ENCODE measurements around the gene GRIK2. TPM values are rescaled to one million over a fixed set of nuclear protein-coding genes. Genes with fewer than 3 reads are reported as not detected.

Gene GRIK2
- total RNA-seq, 2 donors from 2014 or later, result 5.0 to 12.6 TPM

DNA sequence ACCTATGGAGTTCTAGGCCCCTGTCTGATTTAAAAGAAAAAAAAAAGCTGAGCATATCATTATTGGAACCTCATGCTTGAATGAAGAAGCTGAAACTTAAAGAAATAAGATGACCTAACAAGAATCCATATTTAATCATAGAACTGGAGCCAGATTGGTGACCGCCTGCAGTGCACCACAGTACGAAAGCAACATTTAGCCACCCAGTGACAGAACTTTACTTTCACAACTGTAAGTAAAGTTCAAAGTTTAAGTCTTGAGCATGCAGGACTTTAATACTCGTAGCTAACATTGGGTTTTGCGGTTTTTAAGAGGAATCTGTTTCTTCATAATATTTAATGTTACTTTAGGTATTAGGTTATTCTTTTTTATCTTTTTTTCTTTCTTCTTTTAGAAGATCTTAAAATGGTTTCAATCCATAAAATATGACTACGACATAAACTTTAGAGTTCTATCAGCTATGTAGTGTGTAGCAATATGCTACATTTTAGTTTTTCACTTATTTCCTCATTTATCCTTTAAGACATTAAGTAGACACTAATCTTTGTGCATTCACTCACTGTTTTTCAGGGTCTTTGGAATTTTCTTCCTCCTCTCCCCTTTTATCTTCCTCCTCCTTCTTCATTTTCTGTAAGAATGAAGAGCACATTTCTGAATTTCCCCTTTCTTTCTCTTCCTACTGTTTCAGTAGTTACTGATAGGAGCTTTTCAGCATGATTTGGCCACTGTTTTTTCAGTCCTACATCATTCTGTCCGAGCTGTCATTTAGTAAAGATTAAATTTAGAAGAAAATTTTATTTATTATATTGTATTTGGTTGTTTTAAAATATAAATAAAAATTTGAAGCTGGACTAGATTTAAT, 514.1 kb downstream of the GRIK2 start:
- ATAC-seq, result no peak
- no peak for DNase-seq
- intact Hi-C loops (cut with DNase I), result no loop called here

DNA sequence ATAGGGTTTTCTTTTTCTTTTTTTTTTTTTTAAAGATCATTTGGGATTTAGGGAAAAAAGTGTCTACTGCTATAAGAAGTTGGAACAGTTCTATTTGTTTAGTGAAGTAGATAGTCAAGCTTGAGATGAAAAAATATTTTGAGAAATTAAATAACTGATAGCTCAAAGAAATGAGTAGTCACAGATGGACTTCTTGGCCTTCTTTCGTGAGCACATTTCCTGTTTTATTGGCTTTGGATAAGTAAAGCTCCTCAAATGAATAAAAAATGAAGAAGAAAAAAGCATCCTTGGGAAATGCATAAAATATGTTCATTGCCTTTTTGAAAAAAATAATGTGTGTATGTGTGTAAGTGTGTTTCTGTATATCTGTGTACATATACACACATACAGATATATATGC, 515.9 kb downstream of the GRIK2 start:
- intact Hi-C loops (cut with DNase I), result no loop called here
- no peak for ATAC-seq

DNA sequence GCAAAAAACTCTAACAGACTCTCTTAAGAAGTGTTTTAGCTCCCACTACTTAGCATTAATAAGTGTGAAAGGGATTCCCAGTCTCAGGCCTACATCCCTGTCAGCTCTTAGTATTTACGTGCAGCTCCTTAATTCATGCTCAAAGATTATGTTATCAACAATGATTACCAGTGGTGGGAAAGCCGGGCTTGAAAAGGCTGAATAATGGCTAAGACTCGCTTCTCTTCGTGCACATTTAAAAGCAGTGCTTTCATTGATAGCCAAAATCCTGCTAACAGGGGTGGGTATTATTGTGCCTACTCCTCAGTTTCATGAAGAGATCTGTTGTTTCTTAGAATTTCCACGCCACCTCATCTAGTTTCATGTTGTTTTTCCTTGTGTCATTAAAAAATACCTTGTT, 518.8 kb downstream of the GRIK2 start:
- ATAC-seq, result no peak
- intact Hi-C loops (cut with DNase I), result no loop called here

More for the DNA sequence above, 515.9 kb downstream of the GRIK2 start:
- no peak for DNase-seq

DNA sequence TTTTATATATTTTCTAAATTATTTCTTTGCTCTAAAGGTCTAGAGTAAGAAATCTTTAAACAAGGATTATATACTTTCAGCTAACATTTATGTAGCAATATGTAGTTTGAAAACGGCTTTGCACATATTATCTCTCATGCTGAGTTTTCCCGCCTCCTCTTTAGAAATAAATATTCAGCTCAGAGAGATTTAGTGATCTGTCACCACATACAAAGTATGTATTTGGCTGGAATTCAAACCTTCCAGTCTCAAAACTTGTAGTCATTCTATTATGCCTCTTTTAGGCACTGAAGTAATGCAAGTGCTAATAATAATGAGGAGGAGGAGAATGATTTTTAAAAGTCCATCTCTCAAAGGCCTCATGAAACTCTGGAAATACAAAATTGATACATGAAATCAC, 525.0 kb downstream of the GRIK2 start:
- intact Hi-C loops (cut with DNase I), result no loop called here
- ATAC-seq (no peak), DNase-seq (no peak)

More for the DNA sequence above, 518.8 kb downstream of the GRIK2 start:
- no peak for DNase-seq

DNA sequence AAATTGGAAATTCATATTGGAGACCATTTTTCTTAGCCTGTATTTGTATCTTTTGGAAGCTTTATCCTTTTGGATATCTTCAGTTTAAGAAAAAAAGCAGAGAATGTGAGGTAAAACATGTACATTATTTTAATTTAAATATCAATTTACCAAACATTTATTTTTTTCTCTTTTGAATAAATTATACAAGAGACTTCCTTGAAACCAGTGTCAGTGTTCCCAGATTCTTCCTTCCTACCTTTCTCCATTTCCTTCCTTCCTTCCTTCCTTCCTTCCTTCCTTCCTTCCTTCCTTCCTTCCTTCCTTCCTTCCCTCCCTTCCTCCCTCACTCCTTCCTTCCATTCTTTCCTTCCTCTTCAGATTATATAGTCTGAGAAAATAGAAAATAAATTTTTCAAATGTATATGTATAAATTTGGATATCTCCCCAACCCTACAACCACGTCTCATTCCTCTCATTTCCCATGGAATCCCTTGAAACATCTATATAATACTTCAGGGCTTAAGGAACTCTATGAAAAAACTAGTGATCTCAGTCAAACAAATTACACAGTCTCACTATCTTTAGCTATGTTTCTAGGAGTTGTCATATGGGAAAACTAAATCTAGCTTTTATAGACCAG, 528.4 kb downstream of the GRIK2 start:
- ATAC-seq (no peak), DNase-seq (no peak)
- intact Hi-C loops (cut with DNase I), result no loop called here

DNA sequence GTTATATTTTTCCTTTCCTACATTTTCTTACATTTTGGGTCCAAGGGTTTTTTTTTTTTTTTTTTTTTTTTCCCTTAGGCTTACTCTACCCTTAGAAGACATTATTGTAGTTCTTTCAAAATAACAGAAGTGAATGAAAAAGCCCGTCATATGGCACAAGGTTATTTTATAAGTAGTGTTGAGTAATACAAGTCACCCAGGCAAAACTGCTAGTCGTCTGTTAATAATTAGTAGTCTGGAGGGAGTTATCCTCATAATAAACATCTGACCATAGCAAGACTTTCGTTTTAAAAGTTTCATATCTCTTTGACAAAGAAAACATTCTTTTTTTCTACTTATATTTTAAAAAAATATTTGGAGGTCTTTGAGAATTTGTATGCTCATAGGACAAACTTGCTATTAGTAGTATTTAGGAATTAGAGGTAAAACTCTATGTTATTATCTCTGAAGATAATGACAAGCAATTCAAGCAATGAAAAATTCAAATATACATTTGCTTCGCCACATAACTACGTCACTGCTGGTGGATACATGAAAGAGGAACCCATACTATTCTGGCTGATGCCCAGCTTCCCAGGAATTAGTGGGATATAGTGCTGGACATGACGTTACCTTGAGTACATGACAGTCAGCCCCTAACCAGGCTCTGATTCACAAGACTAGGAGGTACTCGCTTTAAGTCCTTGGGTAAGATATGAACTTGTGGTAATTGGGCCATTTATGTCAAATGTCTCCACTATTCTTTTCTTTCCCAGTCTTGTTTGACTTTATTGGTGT, 532.8 kb downstream of the GRIK2 start:
- ATAC-seq, result no peak
- DNase-seq, result no peak
- intact Hi-C loops (cut with DNase I), result no loop called here

DNA sequence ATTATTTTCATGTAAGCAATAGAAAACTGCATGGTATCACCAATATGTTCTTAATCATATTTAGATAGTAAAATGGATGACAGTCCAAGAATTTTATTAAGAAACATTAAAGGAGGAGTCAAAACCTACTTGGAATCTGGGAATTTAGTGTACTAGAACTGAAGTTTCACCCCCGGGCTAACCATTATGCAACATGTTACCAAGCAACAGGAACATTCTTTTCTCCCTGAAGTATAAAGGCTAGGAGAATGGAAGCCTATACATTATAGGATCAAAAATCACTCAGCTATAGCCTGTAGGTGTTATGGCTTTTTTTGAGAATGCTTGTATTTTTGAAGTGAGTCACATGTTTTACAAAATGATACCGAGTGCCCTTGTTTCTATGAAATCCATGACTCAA, 538.3 kb downstream of the GRIK2 start:
- intact Hi-C loops (cut with DNase I), result no loop called here
- ATAC-seq, result no peak

DNA sequence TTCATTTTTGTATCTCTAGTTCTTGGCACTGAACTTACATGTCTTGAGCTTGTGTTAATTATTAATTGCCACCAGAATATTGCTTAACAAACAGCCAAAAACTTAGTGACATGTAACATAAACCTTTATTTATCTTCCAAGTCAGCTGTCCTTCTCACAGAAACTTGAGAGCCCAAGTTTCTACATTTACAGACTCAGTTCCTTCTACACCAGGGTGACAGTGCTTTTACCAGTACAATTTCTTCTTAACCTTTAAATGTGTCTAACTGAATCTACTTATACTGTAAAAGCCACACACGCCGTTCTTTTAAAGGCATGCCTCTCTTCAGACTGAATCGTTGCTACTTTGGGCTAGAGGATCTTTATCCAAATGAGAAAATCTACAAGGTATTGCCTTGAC, 539.2 kb downstream of the GRIK2 start:
- DNase-seq (no peak), ATAC-seq (no peak)
- intact Hi-C loops (cut with DNase I), result no loop called here

More for the DNA sequence above, 538.3 kb downstream of the GRIK2 start:
- no peak for DNase-seq

DNA sequence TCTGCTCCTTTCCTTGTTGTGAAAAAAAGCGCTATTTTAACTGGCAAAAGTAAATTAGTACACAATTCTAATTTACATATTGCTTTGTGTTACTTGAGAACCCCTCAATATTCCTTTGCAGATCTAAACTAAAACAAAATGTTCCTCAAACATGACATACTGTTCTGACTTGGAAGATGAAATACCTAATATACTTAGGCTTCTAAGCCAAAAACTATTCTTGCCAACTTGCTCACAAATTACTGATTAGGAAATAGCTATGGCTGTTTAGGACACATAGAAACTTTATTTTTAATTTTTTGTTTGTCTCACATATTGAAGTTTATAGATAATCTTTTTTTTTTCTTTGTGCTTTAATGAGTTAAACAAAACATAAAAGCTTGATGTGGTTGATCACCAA, 542.2 kb downstream of the GRIK2 start:
- DNase-seq, result no peak
- intact Hi-C loops (cut with DNase I), result no loop called here

DNA sequence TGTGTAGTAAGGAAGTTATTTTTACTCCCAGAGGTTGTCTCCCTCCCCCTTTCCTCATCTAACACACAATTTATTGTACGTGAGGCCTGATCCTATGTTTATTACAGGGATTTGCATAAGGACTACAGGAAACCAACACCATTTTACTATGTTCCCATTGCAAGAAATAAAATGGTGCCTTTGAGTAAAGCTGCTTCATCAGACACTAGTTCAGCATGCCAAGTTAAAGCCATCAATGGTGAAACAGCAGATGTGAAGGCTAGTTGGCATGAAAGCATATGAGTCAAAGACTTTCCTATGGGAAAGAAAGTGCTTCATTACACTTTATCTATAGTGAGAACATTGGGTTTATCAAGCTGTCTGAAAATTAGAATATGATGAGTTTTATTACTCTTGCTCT, 543.0 kb downstream of the GRIK2 start:
- DNase-seq (no peak), ATAC-seq (no peak)
- intact Hi-C loops (cut with DNase I), result no loop called here

More for the DNA sequence above, 542.2 kb downstream of the GRIK2 start:
- ATAC-seq, result no peak

DNA sequence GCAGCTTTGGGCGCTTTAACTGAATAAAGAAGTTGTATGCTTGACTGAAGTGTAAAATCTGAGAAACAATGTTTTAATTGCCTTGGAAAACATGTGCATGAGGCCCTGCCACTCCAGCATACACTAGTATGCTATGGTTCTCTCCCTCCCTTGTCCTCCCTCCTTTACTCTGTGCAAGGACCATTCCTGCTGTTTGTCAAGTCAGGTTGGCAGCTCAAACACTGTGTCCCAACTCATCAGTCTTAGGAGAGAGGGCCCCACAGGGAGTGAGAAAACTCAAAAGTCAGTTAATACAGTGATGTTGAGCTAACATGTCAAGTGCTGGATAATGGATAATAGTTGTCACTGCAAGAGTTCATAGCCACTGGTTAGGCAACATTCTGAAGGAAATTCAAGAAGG, 543.6 kb downstream of the GRIK2 start:
- DNase-seq (no peak), ATAC-seq (no peak)
- intact Hi-C loops (cut with DNase I), result no loop called here

DNA sequence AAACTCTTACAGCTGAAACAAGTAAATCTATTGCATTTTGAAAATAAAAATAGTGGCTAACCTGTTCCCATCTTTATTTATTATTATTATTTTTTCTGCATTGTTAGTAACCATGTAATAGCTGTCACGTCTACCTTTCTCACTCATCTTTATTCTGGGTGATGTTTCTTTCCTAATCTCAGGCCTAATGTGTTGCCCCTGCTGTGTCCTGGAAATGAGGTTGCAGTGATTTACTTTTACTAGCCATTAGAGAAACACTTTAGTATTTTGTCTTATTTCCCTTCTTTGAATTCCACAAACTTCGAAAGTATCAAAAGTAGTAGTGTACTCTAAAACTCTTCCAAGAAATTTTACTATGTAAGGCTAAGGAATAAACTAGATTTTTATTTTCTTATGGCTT, 546.9 kb downstream of the GRIK2 start:
- DNase-seq (no peak), ATAC-seq (no peak)
- intact Hi-C loops (cut with DNase I), result no loop called here

DNA sequence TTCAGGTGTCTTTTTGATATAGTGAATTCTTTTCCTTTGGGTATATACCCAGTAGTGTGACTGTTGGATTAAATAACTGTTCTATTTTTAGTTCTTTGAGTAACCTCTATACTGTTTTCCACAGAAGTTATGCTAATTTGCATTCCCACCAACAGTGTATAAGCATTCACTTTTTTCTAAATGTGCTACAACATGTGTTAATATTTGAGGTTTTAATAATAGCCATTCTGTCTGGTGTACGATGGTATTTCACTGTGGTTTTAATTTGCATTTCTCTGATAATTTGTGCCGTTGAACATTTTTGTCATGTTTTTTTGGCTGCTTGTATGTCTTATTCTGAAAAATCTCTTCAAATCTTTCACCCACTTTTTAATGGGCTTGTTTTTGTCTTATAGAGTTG, 563.5 kb downstream of the GRIK2 start:
- ATAC-seq (no peak), DNase-seq (no peak)
- intact Hi-C loops (cut with DNase I), result no loop called here

DNA sequence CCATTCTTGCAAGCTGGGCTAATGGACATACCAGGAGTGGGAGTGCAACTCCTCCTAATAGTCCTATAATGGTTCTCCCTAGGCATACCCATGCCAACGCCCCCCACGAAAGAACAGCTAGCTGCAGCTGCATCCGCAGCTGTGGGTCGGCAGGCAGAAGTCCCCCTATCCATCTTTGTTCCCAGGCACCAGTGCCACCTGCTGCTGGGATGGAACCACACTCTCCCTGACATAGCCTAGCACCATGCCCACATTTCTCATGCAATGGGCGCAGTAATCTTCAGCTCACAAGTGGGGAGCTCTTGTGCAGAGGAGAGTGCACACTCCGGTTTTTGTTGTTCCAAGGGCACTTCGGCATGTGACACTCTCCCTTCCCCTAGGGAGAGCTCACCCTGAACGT, 567.8 kb downstream of the GRIK2 start:
- intact Hi-C loops (cut with DNase I), result no loop called here
- ATAC-seq, result no peak
- no peak for DNase-seq

DNA sequence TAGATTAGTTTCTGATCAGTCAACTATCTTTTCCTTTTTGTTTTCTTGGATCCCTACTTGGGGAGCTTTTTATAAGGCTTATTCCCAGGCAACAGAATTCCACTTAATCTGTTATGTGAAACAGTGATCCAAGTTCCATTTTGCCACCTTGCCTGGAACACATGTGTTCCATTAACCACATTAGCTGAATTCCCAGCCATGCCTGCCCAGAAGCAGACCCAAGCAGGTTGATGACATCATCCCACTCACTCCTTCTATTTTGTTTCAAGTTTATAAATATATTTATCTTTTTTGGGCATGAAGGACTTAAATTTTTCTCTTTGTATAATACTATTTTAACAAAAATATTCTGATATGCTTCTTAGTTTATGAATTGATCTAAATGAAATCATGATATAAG, 587.4 kb downstream of the GRIK2 start:
- intact Hi-C loops (cut with DNase I), result no loop called here
- ATAC-seq (no peak), DNase-seq (no peak)

DNA sequence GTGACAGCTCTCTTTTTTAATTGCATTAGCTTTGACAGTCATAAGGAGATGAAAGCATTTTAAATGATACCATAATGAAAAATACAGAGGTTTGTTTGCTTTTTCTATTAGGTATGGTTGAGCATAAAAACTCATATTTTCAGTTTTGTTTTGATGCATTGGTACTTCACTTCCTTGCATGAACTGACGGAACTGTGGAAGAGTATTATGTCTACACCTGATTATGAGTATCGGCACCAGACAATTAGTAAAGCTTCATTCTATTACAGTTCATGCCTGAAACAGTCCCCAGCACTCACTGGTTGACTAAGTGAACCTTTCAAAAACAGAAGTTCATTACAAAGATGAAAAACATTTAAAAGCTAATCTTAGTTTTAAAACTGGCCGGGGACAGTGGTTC, 593.0 kb downstream of the GRIK2 start:
- intact Hi-C loops (cut with DNase I), result no loop called here
- DNase-seq (no peak), ATAC-seq (no peak)

DNA sequence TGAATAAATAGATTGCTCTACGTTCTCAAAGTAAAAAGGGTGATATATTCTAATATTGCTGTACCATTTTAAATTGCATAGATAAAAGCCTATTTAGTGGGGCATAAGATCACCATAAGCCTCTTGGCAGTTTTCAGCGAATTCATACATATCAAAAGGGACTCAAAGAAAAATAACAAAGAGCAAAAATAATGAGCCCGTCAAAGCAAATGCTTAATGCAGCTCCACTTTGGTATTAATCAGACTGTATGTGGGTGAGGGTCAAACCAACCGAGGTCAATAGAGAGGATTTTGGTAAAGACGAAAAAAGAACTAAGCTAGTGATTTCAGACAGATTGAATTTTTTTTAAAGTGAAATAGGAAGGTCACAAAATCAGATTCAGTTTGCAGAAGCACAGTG, 598.8 kb downstream of the GRIK2 start:
- no peak for DNase-seq
- intact Hi-C loops (cut with DNase I), result no loop called here

DNA sequence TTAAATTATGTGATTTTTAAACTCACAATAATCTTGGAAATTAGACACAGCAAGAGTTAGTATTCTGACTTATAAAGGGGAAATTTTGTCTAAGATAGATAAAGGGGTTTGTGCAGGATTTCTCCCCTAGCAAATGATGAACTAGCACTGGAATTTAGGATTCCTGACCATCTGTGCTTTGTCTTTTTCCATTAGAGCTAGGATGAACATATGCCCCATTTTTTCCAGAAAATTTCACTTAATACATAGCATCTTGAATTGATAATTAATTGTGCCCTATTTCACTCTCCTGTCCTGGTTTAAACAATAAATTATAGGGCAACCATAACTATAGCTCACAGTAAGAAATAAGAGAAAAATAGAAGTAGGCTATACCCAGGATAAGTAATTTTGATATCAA, 601.0 kb downstream of the GRIK2 start:
- ATAC-seq, result no peak
- DNase-seq, result no peak
- intact Hi-C loops (cut with DNase I), result no loop called here

More for the DNA sequence above, 598.8 kb downstream of the GRIK2 start:
- ATAC-seq, result no peak

DNA sequence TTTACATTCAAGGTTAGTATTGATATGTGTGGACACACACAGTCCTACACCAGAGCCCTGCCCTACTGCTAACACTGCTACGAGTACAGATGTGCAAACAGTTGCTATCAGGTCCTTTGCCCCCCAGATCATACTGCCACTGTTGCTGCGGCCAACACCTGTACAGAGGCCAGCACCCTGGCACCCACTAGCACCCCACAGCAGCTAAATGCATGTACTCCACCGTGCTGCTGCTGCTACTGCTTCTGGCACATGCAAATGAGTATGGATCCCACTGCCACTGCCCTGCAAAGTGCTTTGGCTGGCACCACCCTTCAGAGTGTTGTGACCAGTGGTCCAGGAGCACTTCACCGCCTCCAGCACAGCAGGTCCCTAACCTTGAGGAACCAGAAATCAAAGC, 621.9 kb downstream of the GRIK2 start:
- no peak for DNase-seq

DNA sequence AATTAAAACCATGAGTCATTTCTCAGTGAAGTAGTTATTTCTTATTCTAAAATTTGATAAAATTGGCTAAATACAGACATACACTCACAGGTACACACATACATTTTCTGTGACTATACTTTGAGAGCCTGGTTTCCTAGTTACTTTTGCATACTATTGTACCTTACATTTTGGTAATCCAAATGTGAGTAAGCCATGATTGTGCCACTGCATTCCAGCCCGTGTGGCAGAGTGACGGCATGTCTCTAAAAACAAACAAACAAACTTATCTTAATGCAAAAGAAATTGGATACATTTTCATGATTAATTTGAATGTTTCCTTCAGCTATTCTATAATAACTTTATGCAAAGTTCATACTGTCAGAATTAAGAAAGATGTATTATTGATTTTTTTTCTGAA, 628.8 kb downstream of the GRIK2 start:
- DNase-seq, result no peak
- ATAC-seq, result no peak
- intact Hi-C loops (cut with DNase I), result no loop called here

More for the DNA sequence above, 621.9 kb downstream of the GRIK2 start:
- no peak for ATAC-seq
- intact Hi-C loops (cut with DNase I), result no loop called here

Data from left cardiac atrium (tissue), 4 donors.